Calu3 (cell line): ENCODE results near the gene IRF1. TPM values are rescaled to one million over a fixed set of nuclear protein-coding genes. Genes with fewer than 3 reads are reported as not detected.

Experiments
- BruUV-seq: library from RNA; stranded (reverse); fragments of 400-500 nt; replicated peaks from 2 replicates; lab custom pipeline; 2021; lab: Mats Ljungman, UMichigan
- CTCF ChIA-PET: fragments of 300-600 bp; sonication (Branson Sonifier 250); formaldehyde crosslinking; loops from one replicate; lab custom pipeline; 2022; ENCODE audit warnings: antibody characterized with exemption; lab: Charles Lee
- DNase-seq: peaks from one replicate; pipeline ENCODE4 v3.0.0; 2022
- H3K27ac Mint-ChIP-seq: one replicate; pipeline ENCODE4 v1.8.0; 2022; ENCODE audit warnings: mixed read lengths; ENCODE audit not compliant: unreplicated experiment
- H3K27me3 Mint-ChIP-seq: one replicate; pipeline ENCODE4 v1.8.0; 2022; ENCODE audit warnings: mixed read lengths; ENCODE audit not compliant: unreplicated experiment
- H3K36me3 Mint-ChIP-seq: one replicate; pipeline ENCODE4 v1.8.0; 2022; ENCODE audit warnings: mild to moderate bottlenecking, moderate library complexity, mixed read lengths; ENCODE audit not compliant: insufficient read depth, unreplicated experiment
- H3K4me1 Mint-ChIP-seq: one replicate; pipeline ENCODE4 v1.8.0; 2022; ENCODE audit warnings: mild to moderate bottlenecking, low read depth, mixed read lengths; ENCODE audit not compliant: unreplicated experiment
- H3K4me3 Mint-ChIP-seq: one replicate; pipeline ENCODE4 v1.8.0; 2022; ENCODE audit warnings: mild to moderate bottlenecking, low read depth, moderate library complexity, mixed read lengths; ENCODE audit not compliant: unreplicated experiment
- H3K9me3 Mint-ChIP-seq: one replicate; pipeline ENCODE4 v1.8.0; 2022; ENCODE audit warnings: low read depth, mixed read lengths; ENCODE audit not compliant: unreplicated experiment
- CTCF ChIP-seq: fragments of 200-600 bp; IDR thresholded peaks from one replicate; pipeline ENCODE4 v1.8.0; 2022; ENCODE audit warnings: antibody characterized with exemption; ENCODE audit not compliant: unreplicated experiment
- intact Hi-C: fragments of 100-400 bp; cut with micrococcal nuclease; formaldehyde crosslinking; loops from one replicate; pipeline ENCODE4 v1.10.0; 2022; ENCODE audit not compliant: unreplicated experiment
- total RNA-seq: library from RNA; stranded (reverse); gene quantifications from 2 replicates; pipeline ENCODE4 v1.2.3, GENCODE V29; 2022

Gene IRF1
- total RNA-seq, 1 experiment from 2014 or later, result 64.0 TPM

- TF ChIP-seq CTCF, result no peak
- Mint-ChIP-seq H3K9me3 (no peaks in the 10 kb centered on the region), H3K27me3 (no peaks in the 10 kb centered on the region), H3K27ac (no peak overlapping the region), H3K4me3 (no peak overlapping the region), H3K4me1 (peaks cover 34% of the 10 kb centered on the region), H3K36me3 (no peaks in the 10 kb centered on the region)
- intact Hi-C loops, result no loop called here
- DNase-seq, result no peak
- BruUV-seq, result no TSS peak
- CTCF ChIA-PET, result no interaction called here
Measured at GRCh38 chr5:132433141-132433540, 57.4 kb downstream of the IRF1 start.

- H3K36me3 Mint-ChIP-seq, result no peaks in the 10 kb centered on the region
- no TSS peak for BruUV-seq
- no peak overlapping the region for H3K27ac Mint-ChIP-seq
- peaks cover 49% of the 10 kb centered on the region for H3K4me1 Mint-ChIP-seq
- no peaks in the 10 kb centered on the region for H3K27me3 Mint-ChIP-seq
- intact Hi-C loops, result no loop called here
- DNase-seq, result no peak
- CTCF ChIA-PET, result interaction anchor here (1.2 kb wide), 1 partner anchor 16 kb away, joined by 3 read pairs; no protein-coding TSS in a partner anchor
- H3K4me3 Mint-ChIP-seq, result no peak overlapping the region
- H3K9me3 Mint-ChIP-seq, result no peaks in the 10 kb centered on the region
- TF ChIP-seq CTCF, result no peak
Measured at GRCh38 chr5:132431632-132432031, 58.9 kb downstream of the IRF1 start.

Other genes starting within 250 kb of the IRF1 start
- 15.4 and 20.8 TPM in 2 replicates for gene PDLIM4, start 233.1 kb downstream of the IRF1 start, total RNA-seq
- gene SLC22A4, start 196.4 kb downstream of the IRF1 start, total RNA-seq, result 3.0 and 3.1 TPM in 2 replicates
- 24.6 and 25.4 TPM in 2 replicates for gene SLC22A5, start 121.1 kb downstream of the IRF1 start, total RNA-seq
- gene IL5, start 52.7 kb upstream of the IRF1 start, total RNA-seq, result not detected in 2 replicates
- gene RAD50, start 66.2 kb upstream of the IRF1 start, total RNA-seq, result 35.9 and 36.2 TPM in 2 replicates
- not detected in 2 replicates for gene IL13, start 167.4 kb upstream of the IRF1 start, total RNA-seq
- gene IL4, start 183.2 kb upstream of the IRF1 start, total RNA-seq, result not detected in 2 replicates
- gene KIF3A, start 246.8 kb upstream of the IRF1 start, total RNA-seq, result 17.5 and 18.9 TPM in 2 replicates